Hippocampal formation (tissue), 2 donors: Measurements from ENCODE around the gene ZAP70.

Experiments used
- DNase-seq, 2 donors: peaks; one replicate each; lab custom pipeline; 2025; lab: John Stamatoyannopoulos, UW

The ZAP70 gene

GRCh38 chr2:97733341-97734035 lies 20.1 kb downstream of the ZAP70 start:
- no peak for DNase-seq

GRCh38 chr2:97734061-97735051 lies 21.0 kb downstream of the ZAP70 start:
- DNase-seq: no peak

- no peak for DNase-seq
These were observed 21.8 kb downstream of the ZAP70 start for GRCh38 chr2:97735161-97735561.

- DNase-seq: no peak
These were observed 22.8 kb downstream of the ZAP70 start for GRCh38 chr2:97736185-97736584.

- DNase-seq: no peak
These were observed 23.4 kb downstream of the ZAP70 start for GRCh38 chr2:97736608-97737330.

GRCh38 chr2:97737421-97738178 lies 24.2 kb downstream of the ZAP70 start:
- DNase-seq: no peak

GRCh38 chr2:97738179-97739019 lies 25.0 kb downstream of the ZAP70 start:
- no peak for DNase-seq

GRCh38 chr2:97739020-97739892 lies 25.9 kb downstream of the ZAP70 start:
- DNase-seq: no peak

- no peak for DNase-seq
These were observed 26.5 kb downstream of the ZAP70 start for GRCh38 chr2:97739893-97740245.

- DNase-seq: no peak
These were observed 27.3 kb downstream of the ZAP70 start for GRCh38 chr2:97740590-97741182.

- no peak for DNase-seq
These were observed 27.9 kb downstream of the ZAP70 start for GRCh38 chr2:97741251-97741650.

- DNase-seq: no peak
These were observed 28.3 kb downstream of the ZAP70 start for GRCh38 chr2:97741686-97742085.

- DNase-seq: no peak
These were observed 29.0 kb downstream of the ZAP70 start for GRCh38 chr2:97742381-97742847.

GRCh38 chr2:97743913-97744312 lies 30.5 kb downstream of the ZAP70 start:
- no peak for DNase-seq

- no peak for DNase-seq
These were observed 32.2 kb downstream of the ZAP70 start for GRCh38 chr2:97745474-97746174.

- no peak for DNase-seq
These were observed 33.9 kb downstream of the ZAP70 start for GRCh38 chr2:97747285-97747684.

- no peak for DNase-seq
These were observed 34.3 kb downstream of the ZAP70 start for GRCh38 chr2:97747716-97748115.

- DNase-seq: no peak
These were observed 36.2 kb downstream of the ZAP70 start for GRCh38 chr2:97749581-97749980.

- DNase-seq: no peak
These were observed 36.6 kb downstream of the ZAP70 start for GRCh38 chr2:97750017-97750416.
